HG02642 (cell line): Measurements from ENCODE around the gene KIAA0825.
"Not testable (repeated sequence)": the region's sequence is repeated elsewhere in the genome, so short reads cannot be mapped to it uniquely, and the experiment has no call there.

ENCODE experiments used
- ATAC-seq: cut with Tn5 transposase; IDR thresholded peaks from one replicate; pipeline ENCODE4 v1.9.1; 2021; ENCODE audit warnings: mild to moderate bottlenecking; ENCODE audit not compliant: unreplicated experiment, poor library complexity

KIAA0825 gene

GRCh38 chr5:94391996-94392395, 226.4 kb downstream of the KIAA0825 start:
- ATAC-seq, result no peak

- peak; percentile 50 for ATAC-seq
Measured at GRCh38 chr5:94389515-94389899, 228.9 kb downstream of the KIAA0825 start.

- no peak for ATAC-seq
Measured at GRCh38 chr5:94388773-94389514, 229.5 kb downstream of the KIAA0825 start.

GRCh38 chr5:94385767-94386166, 232.6 kb downstream of the KIAA0825 start:
- no peak for ATAC-seq

GRCh38 chr5:94378062-94378461, 240.3 kb downstream of the KIAA0825 start:
- ATAC-seq, result no peak

- ATAC-seq, result no peak
Measured at GRCh38 chr5:94376672-94377345, 241.6 kb downstream of the KIAA0825 start.

GRCh38 chr5:94375801-94376200, 242.6 kb downstream of the KIAA0825 start:
- no peak for ATAC-seq

GRCh38 chr5:94374336-94374735, 244.1 kb downstream of the KIAA0825 start:
- no peak for ATAC-seq

- no peak for ATAC-seq
Measured at GRCh38 chr5:94367900-94368299, 250.5 kb downstream of the KIAA0825 start.

- ATAC-seq, result no peak
Measured at GRCh38 chr5:94366811-94367210, 251.6 kb downstream of the KIAA0825 start.

- no peak for ATAC-seq
Measured at GRCh38 chr5:94362857-94363256, 255.5 kb downstream of the KIAA0825 start.

GRCh38 chr5:94361832-94362796, 256.3 kb downstream of the KIAA0825 start:
- no peak for ATAC-seq

- ATAC-seq, result no peak
Measured at GRCh38 chr5:94361161-94361560, 257.2 kb downstream of the KIAA0825 start.

- no peak for ATAC-seq
Measured at GRCh38 chr5:94360382-94361130, 257.8 kb downstream of the KIAA0825 start.

GRCh38 chr5:94359880-94360279, 258.5 kb downstream of the KIAA0825 start:
- no peak for ATAC-seq

- no peak for ATAC-seq
Measured at GRCh38 chr5:94355811-94356210, 262.6 kb downstream of the KIAA0825 start.

- not testable (repeated sequence) for ATAC-seq
Measured at GRCh38 chr5:94354837-94355485, 263.4 kb downstream of the KIAA0825 start.

GRCh38 chr5:94353605-94354004, 264.8 kb downstream of the KIAA0825 start:
- no peak for ATAC-seq

GRCh38 chr5:94347130-94347529, 271.3 kb downstream of the KIAA0825 start:
- ATAC-seq, result no peak

GRCh38 chr5:94345257-94345656, 273.1 kb downstream of the KIAA0825 start:
- ATAC-seq, result no peak
